ENCODE measurements around the gene TCF19.

GRCh38 chr6:31162463-31163165 lies 4.2 kb downstream of the TCF19 start:
- no peak for TF ChIP-seq POLR2AphosphoS5 (IDR thresholded peaks at IDR 0.05; ENCODE audit: low read depth, low read length)
- no peak for TF ChIP-seq POLR2A (IDR thresholded peaks at IDR 0.05; ENCODE audit: low read depth, low read length)

Measured in GM12891 (cell line).